NOMO-1 treated with dmso at 0.1 percent for 144 hours (cell line): ENCODE data around the gene EVX2.

ENCODE experiments used
- DNase-seq: peaks from one replicate; lab custom pipeline; 2025; ENCODE audit not compliant: unreplicated experiment; lab: John Stamatoyannopoulos, UW

Gene EVX2

GRCh38 chr2:176083796-176084261, at the start of gene EVX2:
Gene EVX2, minus strand, starts transcription at chr2:176083962. Its CDS starts 186 bp downstream, at chr2:176083776.
- no peak for DNase-seq

DNA sequence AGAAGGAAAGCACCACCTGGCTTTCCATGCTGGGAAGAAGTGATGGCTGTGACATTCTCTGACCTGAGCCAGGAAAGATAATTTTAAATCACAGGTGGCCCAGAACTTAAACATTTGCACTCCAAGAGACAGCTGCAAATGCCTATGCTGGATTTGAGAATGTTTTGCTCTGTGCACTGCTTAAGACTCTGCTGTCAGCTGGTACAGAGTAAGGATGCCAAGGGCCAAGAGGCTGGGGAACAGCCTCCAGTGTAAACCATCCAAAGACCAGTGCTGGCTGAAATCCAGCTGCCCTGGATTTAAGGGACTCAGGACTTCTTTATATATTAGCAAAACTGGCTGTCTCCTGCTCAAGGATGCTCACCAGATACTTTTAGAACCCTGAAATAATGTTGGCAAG, 49.6 kb upstream of the EVX2 start:
- DNase-seq = no peak

- no peak for DNase-seq
Measured at GRCh38 chr2:176132205-176133171, 48.7 kb upstream of the EVX2 start.

- DNase-seq = no peak
Measured at GRCh38 chr2:176131848-176132158, 48.0 kb upstream of the EVX2 start.

GRCh38 chr2:176130957-176131847, 47.4 kb upstream of the EVX2 start:
- DNase-seq = no peak

- no peak for DNase-seq
Measured at GRCh38 chr2:176130147-176130956, 46.6 kb upstream of the EVX2 start.

DNA sequence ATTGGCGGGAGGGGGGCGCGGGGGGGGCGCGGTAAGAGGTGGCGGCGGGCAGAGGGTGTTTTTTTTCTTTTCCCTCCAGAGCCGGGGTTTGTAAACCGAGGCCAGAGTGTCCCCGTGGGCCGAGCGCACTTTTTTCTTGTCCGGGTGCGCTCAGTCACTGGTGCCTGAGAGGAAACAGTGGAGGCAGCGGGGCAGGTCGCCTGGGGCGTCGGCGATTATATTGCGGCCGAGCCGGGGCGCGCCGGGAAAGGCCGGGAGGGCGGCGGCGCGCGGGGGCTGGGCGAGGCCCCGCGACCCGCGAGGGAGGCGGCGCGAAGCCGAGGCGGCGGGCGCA, 46.0 kb upstream of the EVX2 start:
- DNase-seq = no peak

DNA sequence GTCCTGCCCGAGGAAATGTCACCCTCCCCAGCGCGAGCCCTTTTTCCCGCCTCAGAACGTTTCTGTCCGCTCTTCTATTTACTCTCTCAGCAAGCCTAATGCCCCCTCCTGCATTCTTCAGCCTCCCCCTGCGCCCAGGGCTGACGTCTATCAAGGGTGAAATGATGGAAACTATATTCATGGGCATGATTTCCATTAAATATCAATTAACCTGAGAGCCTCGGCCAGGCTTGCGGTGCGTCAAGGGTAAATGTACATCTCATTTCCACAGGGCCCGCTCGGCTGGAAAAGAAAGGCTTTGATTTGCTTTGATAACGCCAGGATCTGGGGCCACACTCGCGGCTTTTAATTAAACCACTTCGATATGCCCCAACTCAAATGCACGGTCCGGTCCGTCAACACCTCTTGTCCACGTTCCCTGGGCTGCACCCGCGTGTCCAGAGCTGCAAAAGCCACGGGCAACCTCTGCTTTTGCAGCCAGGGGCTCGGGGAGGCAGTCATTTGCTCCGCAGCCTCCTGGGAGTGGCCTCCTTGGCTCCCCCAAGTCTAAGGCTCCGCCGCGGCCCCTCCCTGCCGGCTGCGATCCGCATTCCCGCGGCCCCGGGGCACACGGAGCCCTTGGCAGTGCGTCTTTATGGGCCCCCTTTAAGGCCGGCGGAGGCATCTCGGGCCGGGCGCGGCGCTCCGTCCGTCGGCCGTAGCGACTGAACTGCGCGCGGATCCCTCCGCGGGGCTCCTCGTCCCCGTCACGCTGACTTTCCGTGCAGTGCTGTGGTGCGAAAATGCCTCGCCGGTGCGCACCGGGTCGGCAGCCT, 45.4 kb upstream of the EVX2 start, which contains the start of gene HOXD8:
TSS of gene HOXD8 (plus strand) at position 724 of the 815 bp plus-strand sequence. CDS start 662 bp downstream, outside the sequence.
- no peak for DNase-seq

GRCh38 chr2:176128172-176128981, 44.6 kb upstream of the EVX2 start:
- no peak for DNase-seq

GRCh38 chr2:176127774-176128072, 44.0 kb upstream of the EVX2 start:
- DNase-seq = no peak

DNA sequence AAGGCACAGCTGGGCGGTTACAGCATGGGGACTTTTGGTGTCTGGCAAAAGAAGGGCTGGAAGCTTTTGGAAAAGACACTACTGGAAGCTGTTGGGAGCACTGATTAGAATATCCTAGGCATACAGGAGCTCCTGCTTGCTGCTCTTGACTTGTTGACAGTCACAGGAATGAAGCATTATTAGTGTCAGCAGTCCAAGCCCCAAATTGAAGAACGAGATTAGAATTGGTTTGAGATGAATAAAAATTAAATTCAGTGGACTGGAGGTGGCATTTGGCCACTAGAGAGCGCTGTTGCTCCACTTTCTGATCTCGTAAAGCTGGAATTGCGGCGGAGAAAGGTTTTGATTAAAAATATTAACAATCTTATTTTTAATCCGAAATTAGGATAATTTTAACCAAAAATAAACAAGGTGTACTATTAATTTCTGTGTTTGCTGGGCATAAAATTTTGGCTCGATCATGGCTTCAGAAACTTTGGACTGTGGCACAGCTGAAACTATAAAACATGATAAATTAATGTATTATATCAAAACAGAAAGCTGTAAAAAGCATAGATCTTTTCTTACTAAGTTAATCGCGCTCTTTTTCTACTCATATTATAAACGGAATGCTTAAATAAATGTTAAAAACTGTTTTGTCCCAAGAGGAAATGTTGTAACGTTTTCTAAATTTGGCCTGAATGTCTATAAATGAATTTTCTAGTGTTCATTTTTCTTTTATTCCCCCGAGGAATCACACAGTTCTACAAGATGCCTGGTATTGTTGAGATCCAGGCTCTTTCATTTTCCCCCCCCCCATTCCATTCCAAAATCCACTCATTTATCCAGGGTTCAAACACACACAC, 43.4 kb upstream of the EVX2 start:
- no peak for DNase-seq

DNA sequence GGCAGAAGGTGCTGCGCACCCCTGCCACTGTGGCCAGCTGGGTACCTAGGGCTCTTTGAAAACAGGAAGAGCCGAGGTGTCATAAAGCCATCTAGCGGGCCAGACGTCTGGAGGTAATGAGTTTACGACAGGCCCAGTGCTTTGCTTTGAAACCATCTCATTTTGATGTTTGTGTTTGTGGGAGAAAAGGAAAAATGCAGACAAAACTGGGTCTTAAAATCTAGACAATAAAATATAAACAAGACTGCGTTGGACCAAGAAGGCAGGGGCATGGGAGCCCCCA, 42.0 kb upstream of the EVX2 start:
- no peak for DNase-seq

- DNase-seq = no peak
Measured at GRCh38 chr2:176124947-176125771, 41.4 kb upstream of the EVX2 start.

GRCh38 chr2:176124110-176124946, 40.6 kb upstream of the EVX2 start:
- DNase-seq = no peak

DNA sequence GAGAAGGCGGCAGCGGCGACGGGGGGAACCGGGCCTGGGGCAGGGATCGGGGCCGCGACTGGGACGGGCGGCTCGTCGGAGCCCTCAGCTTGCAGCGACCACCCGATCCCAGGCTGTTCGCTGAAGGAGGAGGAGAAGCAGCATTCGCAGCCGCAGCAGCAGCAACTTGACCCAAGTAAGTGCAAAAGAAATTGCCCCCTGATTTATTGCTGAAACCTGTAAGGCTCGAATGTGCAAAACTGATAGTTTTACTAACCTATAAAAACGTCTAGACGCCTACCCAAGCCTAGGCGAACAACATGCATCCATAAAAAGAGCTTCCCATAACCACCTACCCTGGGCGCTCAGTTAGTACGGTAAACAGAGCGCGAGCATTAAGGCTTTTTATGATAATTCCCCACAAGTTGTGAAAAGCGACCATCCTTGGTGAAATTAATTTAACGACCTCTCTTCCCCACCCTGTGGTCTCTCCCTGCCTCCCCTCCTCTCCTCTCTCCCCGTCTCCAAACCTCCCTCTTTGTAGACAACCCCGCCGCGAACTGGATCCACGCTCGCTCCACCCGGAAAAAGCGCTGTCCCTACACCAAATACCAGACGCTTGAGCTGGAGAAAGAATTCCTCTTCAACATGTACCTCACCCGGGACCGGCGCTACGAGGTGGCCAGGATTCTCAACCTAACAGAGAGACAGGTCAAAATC, 39.8 kb upstream of the EVX2 start:
- DNase-seq = no peak

GRCh38 chr2:176122683-176123410, 39.1 kb upstream of the EVX2 start, which contains the start of gene HOXD9:
Gene HOXD9, plus strand, starts transcription at chr2:176122719. Its CDS starts 50 bp downstream, at chr2:176122769.
- no peak for DNase-seq
